Measurements from ENCODE around the gene KLHL3.

Gene KLHL3

GRCh38 chr5:137572042-137572695 is 163.7 kb downstream of the KLHL3 start:
- no peak for DNase-seq

DNA sequence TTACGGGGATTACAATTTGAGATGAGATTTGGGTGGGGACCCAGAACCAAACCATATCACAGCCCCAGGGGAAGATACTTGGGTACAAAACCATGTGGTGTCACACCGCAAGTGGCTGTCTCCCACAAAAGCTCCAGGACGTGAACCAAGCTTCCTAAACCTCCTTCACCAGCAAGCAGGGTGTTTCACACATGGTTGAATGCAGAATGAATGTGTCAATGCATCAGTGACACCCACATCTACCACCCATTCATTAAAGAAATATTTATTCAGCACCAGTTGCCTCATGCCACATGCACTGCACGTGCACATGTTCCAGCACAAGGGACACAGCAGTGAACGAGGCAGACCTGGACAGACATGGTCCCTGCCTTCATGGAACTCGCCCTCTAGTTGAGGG is 165.8 kb downstream of the KLHL3 start:
- DNase-seq = no peak

All from NCI-H2227 treated with DMSO at 0.1 percent for 48 hours (cell line).